CD4-positive, alpha-beta T cell treated with Interleukin-10 for 1 hour (primary cell): ENCODE data around the gene PAM.
A peak's percentile ranks its signal among the peaks of the same experiment; 100 is the strongest.
"Not testable (repeated sequence)": the region's sequence is repeated elsewhere in the genome, so short reads cannot be mapped to it uniquely, and the experiment has no call there.

Source experiments
- DNase-seq: peaks from one replicate; pipeline ENCODE4 v3.0.0-alpha.2; 2020

Gene PAM

GRCh38 chr5:102753889-102754766 lies 977 bp upstream of the PAM start:
- DNase-seq, result no peak

DNA sequence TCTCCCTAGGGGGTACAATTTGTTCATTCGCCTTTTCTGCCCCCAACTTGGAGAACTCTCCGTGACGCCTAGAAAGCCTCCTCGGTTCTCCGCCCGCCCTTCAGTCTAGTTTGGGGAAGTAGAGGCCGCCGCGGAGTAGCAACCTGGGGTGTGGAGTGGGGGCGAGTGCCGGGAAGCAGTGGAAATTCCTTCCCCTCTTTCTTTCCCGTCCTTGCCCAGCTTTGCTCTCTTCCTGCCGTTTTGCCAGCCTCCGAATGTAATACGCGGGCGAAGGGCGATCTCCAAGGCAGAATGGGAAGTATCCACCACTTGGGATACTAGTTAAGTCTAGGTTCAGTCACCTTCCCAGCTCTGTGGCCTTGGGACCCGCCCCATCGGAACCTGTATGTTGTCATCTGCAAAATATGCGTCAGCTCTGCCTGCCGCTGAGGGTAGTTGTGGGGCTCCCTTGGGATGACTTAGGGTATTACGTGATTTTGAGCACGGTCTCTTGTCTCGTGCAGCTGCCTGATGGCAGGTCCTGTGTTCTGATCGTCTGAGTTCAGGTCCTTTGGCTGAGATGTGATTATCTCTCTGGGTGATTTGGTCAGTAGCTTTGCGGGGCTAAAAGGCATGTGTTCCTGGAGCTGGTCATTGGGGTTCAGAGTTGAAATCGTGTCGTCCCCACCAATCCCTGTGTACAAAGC lies 724 bp downstream of the PAM start:
- peak; percentile 75 for DNase-seq

- DNase-seq, result no peak
Measured at GRCh38 chr5:102758576-102758975, 3.5 kb downstream of the PAM start.

DNA sequence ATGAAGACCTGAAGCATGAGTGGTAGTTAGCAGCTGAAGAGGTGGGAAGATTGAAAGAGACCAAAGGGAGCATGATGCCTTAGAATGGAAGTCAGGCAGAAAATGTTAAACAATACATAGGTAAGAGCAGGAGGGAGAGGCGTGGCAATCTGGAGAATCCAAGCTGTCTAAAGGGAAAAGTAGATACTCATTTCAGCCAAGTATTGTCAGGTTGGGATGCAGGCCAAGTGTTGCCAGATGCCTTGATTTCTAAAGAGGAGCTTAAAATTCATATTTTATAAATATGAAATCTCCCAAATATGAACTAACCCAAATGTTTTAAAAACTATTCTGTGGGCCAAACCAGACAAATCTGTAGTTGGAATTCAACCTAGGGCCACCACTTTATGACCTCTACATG lies 4.2 kb downstream of the PAM start:
- no peak for DNase-seq

GRCh38 chr5:102759700-102760099 lies 4.6 kb downstream of the PAM start:
- DNase-seq, result no peak

DNA sequence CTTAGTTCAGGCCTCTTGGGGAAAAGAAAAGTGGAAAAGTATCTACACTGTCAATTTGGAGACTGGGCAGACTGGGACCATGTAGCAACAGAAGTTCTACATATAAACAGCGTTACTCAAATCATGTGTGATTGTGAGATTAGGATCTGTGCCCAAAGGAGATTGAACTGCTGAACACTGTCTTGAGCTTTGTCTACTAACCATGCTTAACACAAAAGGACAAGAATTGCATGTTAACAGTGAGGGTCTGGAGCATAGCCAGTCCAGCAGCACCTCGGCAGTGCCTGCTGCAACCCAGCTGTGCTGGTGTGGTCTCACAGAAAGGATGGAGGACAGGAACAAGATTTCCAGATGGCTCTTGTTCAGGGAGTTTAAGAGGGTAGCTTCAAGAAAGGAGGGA lies 5.7 kb downstream of the PAM start:
- DNase-seq, result no peak

- peak; percentile 32 for DNase-seq
Measured at GRCh38 chr5:102762095-102762534, 7.0 kb downstream of the PAM start.

- DNase-seq, result no peak
Measured at GRCh38 chr5:102762562-102763227, 7.6 kb downstream of the PAM start.

DNA sequence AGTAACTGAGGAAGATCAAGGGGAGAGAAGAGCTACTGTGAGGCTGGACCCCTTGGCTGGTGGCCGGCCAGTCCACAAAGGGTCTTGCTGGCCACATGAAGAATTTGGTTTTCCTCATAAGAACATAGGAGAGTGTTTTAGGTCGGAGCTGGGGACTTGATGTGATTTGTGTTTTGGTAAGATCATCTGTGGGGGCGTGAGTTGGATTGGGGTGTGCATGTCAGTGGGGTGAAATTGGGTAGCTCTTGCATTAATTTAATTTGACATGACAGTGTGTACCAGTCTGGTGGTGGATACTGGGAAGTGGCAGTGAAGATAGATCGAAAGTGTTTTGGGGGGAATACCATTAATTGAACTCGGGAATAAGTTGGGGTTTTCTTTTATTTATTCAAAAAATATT lies 8.6 kb downstream of the PAM start:
- no peak for DNase-seq

DNA sequence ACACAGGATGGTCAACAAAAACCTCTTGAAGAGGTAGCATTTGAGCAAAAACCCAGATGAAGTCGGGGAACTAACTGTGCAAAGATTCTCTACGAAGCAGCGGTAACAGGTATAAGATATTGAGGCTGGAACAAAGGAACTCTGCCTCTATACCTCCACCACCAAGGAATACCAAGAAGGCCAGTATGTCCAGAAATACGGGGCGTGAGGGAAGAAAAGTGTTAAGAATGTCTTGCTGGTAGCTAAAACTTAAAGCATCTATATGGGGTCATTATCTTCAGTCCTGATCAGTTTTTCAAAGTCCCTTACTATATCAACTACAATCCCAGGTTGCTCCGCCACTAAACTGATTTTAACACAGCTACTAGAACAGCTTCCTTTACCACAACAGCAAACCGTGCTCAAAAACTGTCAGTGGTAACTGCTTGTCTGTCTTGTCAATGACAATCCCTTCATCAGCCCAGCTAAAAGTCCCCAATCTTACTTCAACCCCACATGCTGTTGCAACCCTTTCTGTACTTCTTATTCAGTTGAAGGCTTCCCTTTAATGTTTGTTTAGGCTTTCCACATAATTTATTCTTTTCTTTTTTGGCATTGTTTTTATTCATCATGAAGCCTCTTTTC lies 9.4 kb downstream of the PAM start:
- peak; percentile 50 for DNase-seq

- DNase-seq, result no peak
Measured at GRCh38 chr5:102765350-102765749, 10.2 kb downstream of the PAM start.

GRCh38 chr5:102766295-102767090 lies 11.4 kb downstream of the PAM start:
- DNase-seq, result no peak

DNA sequence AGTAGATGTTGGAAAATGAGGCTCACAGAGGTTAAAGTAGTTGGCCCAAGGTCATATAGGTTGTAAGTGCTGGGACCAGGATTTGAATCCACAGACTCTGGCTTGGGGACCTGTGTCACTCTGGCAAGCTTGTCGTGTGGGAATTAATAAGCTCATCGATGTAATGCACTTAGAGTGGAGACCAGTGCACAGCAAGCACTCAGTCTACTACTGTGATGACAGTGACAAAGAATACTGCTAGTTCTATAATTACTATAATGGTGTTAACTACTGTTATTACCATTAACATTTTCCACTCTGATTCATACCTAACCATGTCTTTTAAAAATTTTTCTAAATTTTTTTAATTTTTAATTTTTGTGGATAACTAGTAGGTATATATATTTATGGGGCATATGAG lies 12.8 kb downstream of the PAM start:
- no peak for DNase-seq

DNA sequence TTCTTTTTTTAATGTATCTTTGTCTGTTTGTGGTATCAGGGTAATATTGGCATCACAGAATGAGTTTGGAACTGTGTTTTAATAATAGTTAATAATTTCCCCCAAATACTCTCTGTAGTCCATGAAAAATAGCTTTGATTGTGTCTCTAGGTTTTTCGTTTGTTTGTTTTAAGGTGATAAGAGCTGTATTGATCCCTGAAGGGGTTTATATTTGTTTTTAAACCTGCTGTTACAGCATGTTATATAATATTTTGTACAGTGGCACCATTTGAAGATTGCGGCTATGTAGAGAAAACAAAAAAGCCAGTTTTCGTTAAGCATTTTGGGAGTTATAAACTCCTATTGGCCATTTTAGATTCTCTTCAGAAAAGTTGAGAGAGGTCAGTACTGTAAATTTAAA lies 15.7 kb downstream of the PAM start:
- DNase-seq, result no peak

DNA sequence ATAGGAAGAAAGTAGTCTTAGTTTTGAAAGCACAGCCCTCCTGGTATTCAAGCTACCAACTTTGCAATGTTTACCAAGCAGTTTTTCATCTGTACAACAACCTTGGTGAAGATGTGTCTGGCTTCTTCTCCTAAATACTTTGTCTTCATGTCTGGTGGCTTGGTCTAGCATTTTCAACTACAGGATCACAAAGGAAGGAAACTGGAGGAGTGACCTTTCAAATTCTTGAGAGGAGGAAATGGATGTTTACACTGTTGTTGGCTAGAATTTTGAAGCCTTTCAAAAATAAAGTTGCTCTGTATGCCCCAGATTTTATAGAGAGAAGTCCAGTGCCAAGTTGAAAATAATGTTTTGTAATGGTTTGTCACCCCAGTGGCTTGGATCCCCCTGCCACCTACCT lies 16.3 kb downstream of the PAM start:
- DNase-seq, result no peak

- DNase-seq, result no peak
Measured at GRCh38 chr5:102772273-102772672, 17.2 kb downstream of the PAM start.

DNA sequence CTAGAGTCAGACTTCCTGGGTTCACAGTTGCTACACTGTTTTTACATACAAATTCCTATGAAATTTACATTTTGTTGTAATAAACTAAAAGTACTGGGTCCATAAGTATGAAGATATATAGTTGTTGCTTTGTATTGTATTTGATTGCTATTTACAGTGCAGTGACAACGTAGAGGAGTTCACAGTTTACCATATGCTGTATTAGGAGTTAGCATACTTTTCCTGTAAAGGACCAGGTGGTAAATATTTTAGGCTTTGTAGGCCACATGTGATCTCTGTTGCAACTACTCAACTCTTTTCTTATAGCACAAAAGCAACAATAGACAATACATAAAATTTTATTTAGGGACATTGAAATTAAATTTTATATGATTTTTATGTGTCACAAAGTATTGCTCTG lies 18.0 kb downstream of the PAM start:
- no peak for DNase-seq

DNA sequence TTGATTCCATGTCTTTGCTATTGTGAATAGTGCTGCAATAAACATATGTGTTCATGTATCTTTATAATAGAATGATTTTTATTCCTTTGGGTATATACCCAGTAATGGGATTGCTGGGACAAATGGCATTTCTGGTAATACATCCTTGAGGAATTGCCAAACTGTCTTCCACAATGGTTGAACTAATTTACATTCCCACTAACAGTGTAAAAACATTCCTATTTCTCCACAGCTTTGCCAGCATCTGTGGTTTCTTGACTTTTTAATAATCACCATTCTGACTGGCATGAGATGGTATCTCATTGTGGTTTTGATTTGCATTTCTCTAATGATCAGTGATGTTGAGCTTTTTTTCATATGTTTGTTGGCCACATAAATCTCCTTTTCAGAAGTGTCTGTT lies 20.7 kb downstream of the PAM start:
- not testable (repeated sequence) for DNase-seq

DNA sequence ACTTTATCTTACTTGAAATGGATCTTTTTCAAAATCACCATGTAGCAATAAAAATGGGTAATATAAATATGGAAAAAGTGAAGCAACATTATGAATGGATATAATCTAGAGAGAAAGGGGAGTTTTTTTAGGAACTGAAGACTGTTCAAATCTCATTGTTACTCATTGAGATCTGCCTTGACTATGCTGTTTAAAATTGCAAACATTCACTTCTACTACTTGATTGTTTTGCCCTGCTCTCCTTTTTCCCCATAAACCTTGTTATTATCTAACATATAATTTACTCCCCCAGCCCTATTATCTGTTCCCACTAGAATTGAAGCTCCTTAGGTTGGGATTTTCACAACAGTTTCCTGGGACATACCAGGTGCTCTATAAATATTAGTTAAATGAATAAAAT lies 22.0 kb downstream of the PAM start:
- DNase-seq, result no peak

GRCh38 chr5:102778478-102778877 lies 23.4 kb downstream of the PAM start:
- DNase-seq, result no peak

DNA sequence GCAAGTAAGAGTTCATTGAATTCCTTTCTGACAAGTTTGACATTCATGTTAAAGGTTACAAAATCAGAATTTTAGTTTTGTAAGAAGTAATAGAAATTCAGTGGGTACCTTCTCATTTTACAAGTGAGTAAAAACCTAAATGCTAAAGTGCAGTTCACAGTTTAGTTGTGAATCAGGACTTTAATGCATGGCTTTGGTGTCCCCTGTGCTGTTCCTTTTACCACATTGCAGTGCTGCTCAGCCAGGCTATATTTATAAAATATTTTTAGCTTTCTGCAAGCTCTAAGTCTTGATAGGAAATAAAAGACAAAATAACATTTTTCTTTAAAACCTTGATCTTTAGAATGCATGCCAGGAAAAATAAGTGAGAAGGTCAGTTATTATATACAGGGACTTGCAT lies 26.3 kb downstream of the PAM start:
- DNase-seq, result no peak

- DNase-seq, result no peak
Measured at GRCh38 chr5:102781786-102782185, 26.7 kb downstream of the PAM start.
